Activated CD8-positive, alpha-beta T cell treated with anti-CD3 and anti-CD28 coated beads for 36 hours (primary cell): ENCODE results near the gene DOCK2. TPM values are rescaled to one million over a fixed set of nuclear protein-coding genes. Genes with fewer than 3 reads are reported as not detected.

Source experiments
- ATAC-seq: fragments of 200-7000 bp; cut with Tn5 transposase; one replicate; pipeline ENCODE4 v1.10.0; 2021; ENCODE audit warnings: mild to moderate bottlenecking, moderate library complexity
- CTCF ChIA-PET: fragments of 350-600 bp; sonication (Branson Sonifier 250); formaldehyde crosslinking; loops from one replicate; lab custom pipeline; 2021; ENCODE audit warnings: antibody characterized with exemption; lab: Charles Lee
- POLR2A ChIA-PET: fragments of 350-600 bp; sonication (Branson Sonifier 250); formaldehyde crosslinking; loops from one replicate; lab custom pipeline; 2021; ENCODE audit warnings: antibody characterized with exemption; lab: Charles Lee
- DNase-seq: peaks from one replicate; pipeline ENCODE4 v3.0.0-alpha.2; 2020
- H3K27ac Mint-ChIP-seq: one replicate; pipeline ENCODE4 v1.8.0; 2021; ENCODE audit warnings: mild to moderate bottlenecking, mixed read lengths
- H3K27me3 Mint-ChIP-seq: one replicate; pipeline ENCODE4 v1.8.0; 2021; ENCODE audit warnings: mixed read lengths
- H3K36me3 Mint-ChIP-seq: one replicate; pipeline ENCODE4 v1.8.0; 2021; ENCODE audit warnings: low read depth, mixed read lengths
- H3K4me1 Mint-ChIP-seq: one replicate; pipeline ENCODE4 v1.8.0; 2021; ENCODE audit warnings: low read depth, mixed read lengths
- H3K4me3 Mint-ChIP-seq: one replicate; pipeline ENCODE4 v1.8.0; 2021; ENCODE audit warnings: mild to moderate bottlenecking, moderate library complexity, mixed read lengths
- H3K9me3 Mint-ChIP-seq: one replicate; pipeline ENCODE4 v1.8.0; 2021; ENCODE audit warnings: mixed read lengths
- intact Hi-C: fragments of 100-400 bp; cut with micrococcal nuclease; formaldehyde crosslinking; loops from one replicate; pipeline ENCODE4 v1.10.0; 2022
- total RNA-seq, 2 experiments: library from RNA; stranded (reverse); gene quantifications; one replicate each; pipeline ENCODE4 v1.2.3, GENCODE V29; 2021
- TF ChIP-seq, protein P1 (sequence below): fragments of 200-600 bp; IDR thresholded peaks from one replicate; pipeline ENCODE4 v1.8.0; 2022; ENCODE audit warnings: antibody characterized with exemption, mild to moderate bottlenecking

DOCK2 gene
- total RNA-seq, 2 experiments from 2014 or later: 180 to 181 TPM

- ATAC-seq (no peak), DNase-seq (no peak)
- no peaks in the 10 kb centered on the region for H3K9me3 Mint-ChIP-seq
- ChIA-PET CTCF (interaction anchor here (1.1 kb wide), 1 partner anchor 43 kb away, joined by 3 read pairs; no protein-coding TSS in a partner anchor), POLR2A (no interaction called here)
- TF ChIP-seq, protein P1, sequence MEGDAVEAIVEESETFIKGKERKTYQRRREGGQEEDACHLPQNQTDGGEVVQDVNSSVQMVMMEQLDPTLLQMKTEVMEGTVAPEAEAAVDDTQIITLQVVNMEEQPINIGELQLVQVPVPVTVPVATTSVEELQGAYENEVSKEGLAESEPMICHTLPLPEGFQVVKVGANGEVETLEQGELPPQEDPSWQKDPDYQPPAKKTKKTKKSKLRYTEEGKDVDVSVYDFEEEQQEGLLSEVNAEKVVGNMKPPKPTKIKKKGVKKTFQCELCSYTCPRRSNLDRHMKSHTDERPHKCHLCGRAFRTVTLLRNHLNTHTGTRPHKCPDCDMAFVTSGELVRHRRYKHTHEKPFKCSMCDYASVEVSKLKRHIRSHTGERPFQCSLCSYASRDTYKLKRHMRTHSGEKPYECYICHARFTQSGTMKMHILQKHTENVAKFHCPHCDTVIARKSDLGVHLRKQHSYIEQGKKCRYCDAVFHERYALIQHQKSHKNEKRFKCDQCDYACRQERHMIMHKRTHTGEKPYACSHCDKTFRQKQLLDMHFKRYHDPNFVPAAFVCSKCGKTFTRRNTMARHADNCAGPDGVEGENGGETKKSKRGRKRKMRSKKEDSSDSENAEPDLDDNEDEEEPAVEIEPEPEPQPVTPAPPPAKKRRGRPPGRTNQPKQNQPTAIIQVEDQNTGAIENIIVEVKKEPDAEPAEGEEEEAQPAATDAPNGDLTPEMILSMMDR: no peak
- H3K27ac Mint-ChIP-seq: no peak overlapping the region
- H3K27me3 Mint-ChIP-seq: no peaks in the 10 kb centered on the region
- intact Hi-C loops: no loop called here
- H3K4me3 Mint-ChIP-seq: no peak overlapping the region
- peaks cover 32% of the 10 kb centered on the region for H3K36me3 Mint-ChIP-seq
- H3K4me1 Mint-ChIP-seq: no peaks in the 10 kb centered on the region
Measured at GRCh38 chr5:170028124-170028523, 391.0 kb downstream of the DOCK2 start.

- H3K9me3 Mint-ChIP-seq: no peaks in the 10 kb centered on the region
- H3K27me3 Mint-ChIP-seq: no peaks in the 10 kb centered on the region
Measured at GRCh38 chr5:170034231-170034630, 397.2 kb downstream of the DOCK2 start.

DNA sequence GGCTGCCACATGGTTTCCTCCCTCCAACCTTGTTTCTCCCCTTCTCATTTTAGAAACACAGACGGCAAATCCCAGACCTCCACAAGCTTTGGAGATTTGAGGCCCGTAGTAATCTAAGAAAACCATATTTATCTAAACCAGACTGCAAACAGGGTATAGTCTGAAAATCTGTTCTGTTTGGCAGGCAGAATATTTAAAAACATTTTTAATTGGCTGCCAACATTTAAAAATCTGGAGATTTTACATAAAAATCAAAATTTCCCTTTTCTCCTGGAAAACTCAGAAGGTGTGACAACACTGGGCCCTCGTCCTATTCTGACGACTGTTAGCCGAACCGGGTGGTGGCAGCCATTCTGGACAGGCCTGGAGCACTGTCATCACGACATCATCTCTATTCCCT is 401.2 kb downstream of the DOCK2 start:
- Mint-ChIP-seq H3K9me3 (no peaks in the 10 kb centered on the region), H3K27ac (no peak overlapping the region), H3K36me3 (peaks cover 38% of the 10 kb centered on the region), H3K4me3 (no peak overlapping the region), H3K27me3 (no peaks in the 10 kb centered on the region), H3K4me1 (no peaks in the 10 kb centered on the region)
- no peak for ATAC-seq
- DNase-seq: no peak
- intact Hi-C loops: no loop called here
- CTCF ChIA-PET: no interaction called here
- TF ChIP-seq, protein P1: no peak
- POLR2A ChIA-PET: no interaction called here

More at GRCh38 chr5:170034231-170034630, 397.2 kb downstream of the DOCK2 start:
- ATAC-seq (no peak), DNase-seq (no peak)
- Mint-ChIP-seq H3K36me3 (peaks cover 29% of the 10 kb centered on the region), H3K4me1 (no peaks in the 10 kb centered on the region), H3K27ac (no peak overlapping the region), H3K4me3 (no peak overlapping the region)
- ChIA-PET POLR2A (no interaction called here), CTCF (no interaction called here)
- TF ChIP-seq, protein P1: no peak
- intact Hi-C loops: no loop called here

- Mint-ChIP-seq H3K36me3 (peaks cover 41% of the 10 kb centered on the region), H3K27ac (no peak overlapping the region), H3K9me3 (no peaks in the 10 kb centered on the region), H3K4me1 (no peaks in the 10 kb centered on the region), H3K4me3 (no peak overlapping the region), H3K27me3 (no peaks in the 10 kb centered on the region)
- ATAC-seq: no peak
- POLR2A ChIA-PET: no interaction called here
- DNase-seq: no peak
- TF ChIP-seq, protein P1: no peak
- intact Hi-C loops: no loop called here
- CTCF ChIA-PET: no interaction called here
Measured at GRCh38 chr5:170039830-170040229, 402.8 kb downstream of the DOCK2 start.

GRCh38 chr5:170046241-170046640 is 409.2 kb downstream of the DOCK2 start:
- Mint-ChIP-seq H3K27ac (no peak overlapping the region), H3K9me3 (no peaks in the 10 kb centered on the region), H3K4me3 (no peak overlapping the region), H3K36me3 (peaks cover 53% of the 10 kb centered on the region), H3K27me3 (no peaks in the 10 kb centered on the region), H3K4me1 (no peaks in the 10 kb centered on the region)
- TF ChIP-seq, protein P1: no peak
- intact Hi-C loops: no loop called here
- POLR2A ChIA-PET: no interaction called here
- CTCF ChIA-PET: interaction anchor here (1.1 to 1.5 kb wide), 2 partner anchors 20 to 25 kb away, joined by 3 read pairs; no protein-coding TSS in a partner anchor
- no peak for DNase-seq
- no peak for ATAC-seq
